GM19468 (cell line): ENCODE data around the gene MS4A14.
"Not testable (repeated sequence)": the region's sequence is repeated elsewhere in the genome, so short reads cannot be mapped to it uniquely, and the experiment has no call there.

Source experiments
- ATAC-seq: cut with Tn5 transposase; IDR thresholded peaks from one replicate; pipeline ENCODE4 v1.9.1; 2021; ENCODE audit warnings: mild to moderate bottlenecking, moderate library complexity, moderate number of reproducible peaks; ENCODE audit not compliant: unreplicated experiment; ENCODE audit errors: extremely low read depth

The MS4A14 gene

DNA sequence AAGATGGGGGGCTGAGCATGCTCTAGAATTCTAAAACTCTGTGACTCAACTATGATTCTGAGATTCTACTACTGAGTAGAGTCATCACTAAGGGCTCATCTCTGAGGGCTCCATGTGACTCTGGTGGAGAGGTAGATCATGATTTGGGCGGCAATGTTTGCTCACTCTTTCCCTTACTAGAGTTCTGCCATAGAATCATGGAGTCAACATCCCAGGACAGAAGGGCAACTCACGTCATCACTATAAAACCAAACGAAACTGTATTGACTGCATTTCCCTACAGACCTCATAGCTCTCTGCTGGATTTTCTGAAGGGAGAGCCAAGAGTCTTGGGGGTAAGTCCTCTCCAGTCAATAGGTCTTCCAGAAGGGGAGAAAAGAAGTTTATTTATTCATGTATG, at the start of gene MS4A14:
Gene MS4A14 (plus strand): TSS at position 78 of the 400 bp plus-strand sequence. CDS start 120 bp downstream, at position 198.
- ATAC-seq = no peak

GRCh38 chr11:60347084-60347797, 49.0 kb upstream of the MS4A14 start:
- ATAC-seq = no peak

- no peak for ATAC-seq
These were observed 48.1 kb upstream of the MS4A14 start for GRCh38 chr11:60348116-60348515.

- ATAC-seq = no peak
These were observed 46.3 kb upstream of the MS4A14 start for GRCh38 chr11:60349990-60350389.

DNA sequence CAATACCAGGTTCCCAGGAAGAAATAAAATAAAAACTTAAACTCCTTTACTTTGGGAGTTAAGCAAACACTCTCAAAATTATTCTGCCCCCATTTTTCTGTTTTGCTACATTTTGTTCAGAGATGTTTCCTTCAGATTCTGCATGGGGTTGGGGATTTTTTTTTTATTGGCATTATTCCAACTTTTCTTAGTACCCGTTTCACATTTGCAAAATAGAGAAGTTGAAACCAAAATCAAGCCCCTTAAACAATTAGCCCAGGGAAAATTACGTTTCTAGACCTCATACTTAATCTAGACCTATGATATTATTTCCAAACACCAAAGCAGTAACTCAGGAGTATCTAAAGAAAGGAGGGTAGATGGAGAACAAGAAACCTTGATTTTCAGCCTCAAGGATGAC, 38.5 kb upstream of the MS4A14 start:
- ATAC-seq = no peak

DNA sequence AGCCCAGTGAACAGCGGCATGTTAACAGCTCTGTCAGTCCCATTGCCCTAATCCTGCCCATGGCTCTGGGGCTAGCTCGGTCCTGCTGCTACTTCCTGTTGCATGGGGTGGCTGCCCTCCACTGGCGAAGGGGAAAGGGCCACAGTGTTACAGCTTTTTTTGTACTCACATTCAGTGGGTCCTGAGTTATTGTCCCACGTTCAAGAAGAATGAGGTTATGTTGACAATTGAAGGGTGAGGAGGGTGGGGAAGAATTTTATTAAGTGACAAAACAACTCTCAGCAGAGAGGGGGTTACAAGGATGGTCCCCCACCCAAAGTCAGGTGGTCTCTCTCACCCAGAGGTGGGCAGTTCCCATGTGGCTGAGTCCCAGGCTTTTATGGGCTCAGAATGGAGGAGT, 35.6 kb upstream of the MS4A14 start:
- no peak for ATAC-seq

GRCh38 chr11:60362241-60362640, 34.0 kb upstream of the MS4A14 start:
- ATAC-seq = no peak

DNA sequence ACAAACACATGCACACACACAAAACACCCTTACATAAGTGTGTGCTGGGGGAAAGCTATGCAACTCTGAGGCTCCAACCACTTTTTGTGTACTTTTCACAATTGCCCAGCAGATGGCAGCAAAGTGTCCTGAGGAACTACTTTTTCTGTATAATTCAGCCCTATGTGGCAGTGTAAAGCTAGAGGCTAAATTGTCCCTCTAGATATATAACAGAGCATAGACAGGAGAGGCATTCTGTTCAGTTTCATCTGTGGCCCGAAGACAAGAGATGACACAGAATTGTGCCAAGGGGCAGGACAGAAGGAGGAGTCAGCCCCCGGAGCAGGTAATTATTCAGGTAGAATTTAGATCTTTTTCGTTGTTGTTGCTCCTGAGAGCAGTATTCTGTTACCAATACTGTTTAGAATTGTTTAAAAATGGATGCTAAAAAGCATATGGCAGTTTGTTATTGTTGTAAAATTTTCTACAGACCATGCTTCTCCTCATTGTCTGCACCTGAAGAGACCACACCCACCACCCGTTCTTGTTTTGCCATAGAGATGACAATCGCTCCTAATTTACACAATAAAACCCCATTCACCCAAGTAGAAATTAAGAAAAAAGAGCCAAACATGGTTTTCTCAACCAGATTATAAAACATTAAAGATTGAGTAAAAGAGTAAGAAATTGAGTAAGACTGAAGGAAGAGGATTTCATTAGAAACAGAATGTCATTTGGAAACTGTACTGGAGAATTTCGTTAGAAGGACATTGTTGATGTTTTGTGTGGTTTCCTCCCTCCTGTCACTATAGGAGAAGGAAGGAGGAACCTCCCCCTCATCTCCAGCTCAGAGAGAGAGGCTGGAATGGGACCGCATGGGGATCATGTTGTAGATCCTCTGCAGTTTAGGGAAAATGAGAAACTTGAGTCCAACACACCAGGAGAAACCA, 32.5 kb upstream of the MS4A14 start:
- ATAC-seq = no peak

- ATAC-seq = not testable (repeated sequence)
These were observed 29.9 kb upstream of the MS4A14 start for GRCh38 chr11:60366262-60366904.

DNA sequence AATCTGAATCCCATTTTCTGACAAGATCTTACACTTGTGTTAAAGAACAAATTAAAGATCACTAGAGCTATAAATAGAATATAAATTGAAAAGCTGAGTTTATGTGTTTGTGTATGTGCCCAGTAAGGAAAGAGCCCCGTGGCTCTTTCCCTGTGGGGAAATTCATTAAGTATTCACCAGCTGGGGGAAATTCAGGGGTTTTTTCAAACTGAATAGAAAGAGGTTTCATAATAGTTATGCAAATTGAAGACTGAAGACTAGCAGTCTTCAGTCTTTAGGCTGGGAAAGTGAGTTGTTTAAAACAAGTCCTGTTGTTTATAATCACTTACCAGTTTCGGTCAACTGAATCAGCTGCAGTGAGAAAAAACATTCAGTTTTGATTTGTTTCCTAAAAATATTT, 29.2 kb upstream of the MS4A14 start:
- peak; percentile 80 for ATAC-seq

GRCh38 chr11:60367896-60368295, 28.4 kb upstream of the MS4A14 start:
- ATAC-seq = no peak

- ATAC-seq = no peak
These were observed 25.9 kb upstream of the MS4A14 start for GRCh38 chr11:60370252-60370810.

GRCh38 chr11:60370811-60371298, 25.4 kb upstream of the MS4A14 start:
- no peak for ATAC-seq

DNA sequence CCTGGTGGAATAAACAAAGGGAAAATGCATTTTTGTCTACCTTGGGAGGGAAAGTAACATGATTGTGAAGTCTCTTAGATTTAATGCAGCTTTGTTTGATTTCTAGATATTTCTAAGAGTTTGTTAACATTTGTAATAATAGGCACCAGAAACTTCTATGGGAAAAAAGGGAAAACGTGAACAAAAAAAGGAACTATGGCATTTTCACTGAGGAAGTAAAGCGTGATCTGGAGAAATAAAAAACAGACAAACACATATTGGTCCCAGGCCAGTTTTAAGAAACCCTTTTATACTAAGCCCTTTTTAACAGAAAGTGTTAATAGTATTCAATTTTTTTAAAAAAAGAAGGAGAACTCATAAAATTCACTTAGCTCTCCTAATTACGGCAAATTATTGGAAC, 24.9 kb upstream of the MS4A14 start:
- no peak for ATAC-seq

GRCh38 chr11:60371854-60372253, 24.4 kb upstream of the MS4A14 start:
- ATAC-seq = no peak

- ATAC-seq = no peak
These were observed 23.5 kb upstream of the MS4A14 start for GRCh38 chr11:60372767-60373166.

DNA sequence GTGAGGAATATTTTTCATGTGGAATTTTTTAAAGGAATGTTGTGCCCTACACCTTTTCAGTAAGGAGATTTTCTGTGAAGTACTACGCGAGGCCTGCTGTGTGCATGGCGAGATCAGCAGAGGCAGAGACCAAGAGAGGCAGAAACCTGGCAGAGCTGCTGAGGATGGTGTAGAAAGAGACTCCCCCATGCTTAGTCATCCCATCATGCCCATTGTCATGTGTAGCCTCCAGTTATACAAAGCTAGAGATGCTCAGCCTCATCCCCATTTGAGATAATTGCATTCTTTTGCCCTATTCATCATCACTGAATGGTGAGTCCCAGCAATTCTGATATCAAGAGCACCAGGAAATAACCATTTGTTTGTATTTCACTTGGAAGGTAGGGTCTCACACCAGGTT, 20.9 kb upstream of the MS4A14 start:
- no peak for ATAC-seq

DNA sequence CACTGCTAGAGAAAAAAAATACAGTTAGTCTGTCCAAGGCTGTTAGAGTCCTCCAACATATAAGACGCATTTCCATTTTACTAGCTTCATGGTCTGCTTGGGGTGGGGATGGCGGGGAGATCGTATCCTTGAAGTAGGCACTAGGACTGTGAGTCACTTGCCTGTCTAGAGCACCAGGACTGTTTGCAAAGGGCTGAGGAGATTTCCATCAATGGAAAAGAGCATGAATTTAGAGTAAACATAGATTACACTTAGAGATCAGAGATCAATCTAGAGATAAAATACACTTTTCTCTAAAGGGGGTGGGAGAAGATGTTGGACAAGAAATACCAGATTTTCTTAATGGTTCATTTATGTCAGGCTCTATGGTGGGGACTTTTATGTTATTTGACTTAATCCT, 19.7 kb upstream of the MS4A14 start:
- no peak for ATAC-seq

DNA sequence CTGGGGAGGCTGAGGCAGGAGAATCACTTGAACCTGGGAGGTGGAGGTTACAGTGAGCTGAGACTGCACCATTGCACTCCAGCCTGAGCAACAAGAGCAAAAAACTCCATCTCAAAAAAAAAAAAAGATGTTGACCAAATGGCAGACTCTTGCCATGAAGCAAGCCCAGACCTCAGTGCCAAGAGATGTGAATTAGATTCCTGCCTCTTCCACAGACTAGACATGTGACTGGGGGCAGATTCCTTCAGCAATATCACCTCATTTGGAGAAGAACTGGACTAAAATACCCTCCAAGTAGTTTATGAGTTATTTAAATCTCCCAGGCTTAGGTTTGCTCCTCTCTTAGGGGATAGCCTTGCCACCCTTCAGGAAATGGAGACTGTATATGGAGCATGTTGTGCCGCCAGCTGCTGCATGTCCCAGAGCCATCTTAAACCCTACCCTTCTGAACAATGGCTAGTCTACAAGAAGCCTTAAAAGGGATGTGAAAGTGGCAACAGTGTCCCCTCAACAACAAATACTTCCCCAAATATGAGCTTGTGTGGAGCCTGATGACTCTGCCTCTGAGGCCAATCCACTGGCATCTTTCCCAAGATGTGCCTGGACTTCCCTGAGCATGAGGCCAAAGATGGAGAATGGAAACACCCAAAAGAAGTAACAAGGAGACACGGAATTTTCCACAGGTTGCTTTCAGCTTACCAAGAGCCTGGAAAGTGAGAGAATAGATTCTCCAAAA, 18.7 kb upstream of the MS4A14 start:
- no peak for ATAC-seq

GRCh38 chr11:60378354-60378753, 17.9 kb upstream of the MS4A14 start, which contains the start of gene MS4A7:
MS4A7 (plus strand) TSS chr11:60378532; CDS start chr11:60383142, 4,610 bp downstream.
- peak; percentile 57 for ATAC-seq
